Amniotic epithelial cell (primary cell): Measurements from ENCODE around the gene PPP2R2B.
"Not testable (repeated sequence)": the region's sequence is repeated elsewhere in the genome, so short reads cannot be mapped to it uniquely, and the experiment has no call there.

Experiments
- DNase-seq: peaks from one replicate; pipeline ENCODE4 v3.0.0-alpha.2; 2010; ENCODE audit warnings: low read depth

PPP2R2B gene

DNA sequence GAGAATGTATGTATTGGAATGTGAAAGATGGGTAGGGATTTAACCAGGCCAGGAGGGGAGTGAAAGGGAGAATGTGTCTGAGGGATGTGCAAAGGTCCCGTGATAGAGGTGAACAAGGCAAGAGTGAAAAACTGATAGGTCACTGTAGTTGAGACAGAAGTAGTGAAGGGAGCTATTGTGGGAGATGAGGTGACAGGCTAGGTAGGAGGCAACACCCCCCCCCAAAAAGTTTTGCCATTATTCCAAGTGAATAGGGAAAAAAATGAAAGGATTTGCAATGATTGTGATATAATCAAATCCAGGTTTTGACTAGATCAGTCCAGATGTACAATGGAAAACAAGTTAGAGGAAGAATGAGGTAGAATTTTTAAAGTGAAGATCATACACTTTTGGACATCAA lies 226.0 kb downstream of the PPP2R2B start:
- no peak for DNase-seq

DNA sequence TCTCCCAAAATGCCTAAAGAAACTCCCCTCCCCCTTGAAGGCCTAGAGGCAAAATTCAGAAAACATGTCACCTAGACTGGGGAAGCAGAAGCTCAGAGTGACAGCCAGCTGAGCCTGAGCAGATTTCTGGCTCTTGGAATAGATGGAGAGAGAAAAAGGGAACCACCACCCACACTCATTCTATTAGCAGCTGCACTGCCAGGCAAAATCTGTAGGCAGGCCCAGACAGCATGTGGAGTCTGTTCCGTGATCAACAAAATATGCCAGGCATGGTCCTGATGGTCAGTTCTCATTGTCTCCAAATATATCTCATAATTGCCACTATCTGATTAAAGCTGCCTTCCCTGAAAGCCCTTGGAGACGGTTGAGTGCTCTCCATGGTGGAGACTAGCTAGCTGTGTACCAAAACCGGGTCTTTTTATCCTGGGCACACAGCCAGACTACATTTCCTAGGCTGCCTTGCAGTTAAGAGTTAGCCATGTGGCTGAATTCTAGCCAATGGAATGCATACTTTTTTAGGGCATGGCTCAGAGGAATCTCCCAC lies 230.8 kb downstream of the PPP2R2B start:
- DNase-seq: no peak

DNA sequence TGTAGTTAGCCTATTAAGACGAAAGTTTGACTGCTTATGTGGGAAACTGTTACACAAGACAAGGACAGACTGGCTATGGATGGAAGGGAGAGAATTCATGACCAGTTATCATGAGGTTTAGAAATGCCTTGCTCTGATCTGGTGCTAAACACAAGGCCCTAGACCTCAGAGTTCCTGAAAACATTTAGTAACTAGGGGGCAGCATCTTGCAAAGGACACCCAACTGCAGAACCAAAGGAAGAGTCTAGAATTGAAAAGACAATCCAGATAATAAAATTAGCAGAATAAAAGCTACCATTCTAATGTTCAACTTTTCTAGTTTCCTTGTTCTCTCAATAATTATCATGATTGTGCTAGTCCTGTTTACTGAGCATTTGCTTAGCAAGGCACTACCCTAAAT lies 232.1 kb downstream of the PPP2R2B start:
- DNase-seq: no peak

DNA sequence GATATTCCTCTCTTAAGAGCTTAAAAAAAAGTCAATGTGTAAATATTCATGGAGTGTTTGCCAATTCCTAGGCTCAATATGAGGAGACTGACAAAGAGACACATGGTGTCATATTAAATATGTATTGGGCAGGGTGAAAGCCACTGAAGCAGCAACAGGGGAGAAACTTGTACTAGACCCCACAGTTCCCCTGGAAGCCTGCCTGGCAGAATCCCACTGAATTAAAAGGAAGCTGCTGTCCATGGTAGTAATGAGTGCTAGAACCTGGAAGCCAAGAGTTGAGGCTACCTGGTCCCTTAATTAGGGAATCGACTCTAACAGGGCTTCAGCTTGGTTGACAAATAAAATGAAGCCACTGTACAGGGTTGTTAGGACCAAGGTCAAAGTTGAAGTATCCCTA lies 233.2 kb downstream of the PPP2R2B start:
- no peak for DNase-seq

DNA sequence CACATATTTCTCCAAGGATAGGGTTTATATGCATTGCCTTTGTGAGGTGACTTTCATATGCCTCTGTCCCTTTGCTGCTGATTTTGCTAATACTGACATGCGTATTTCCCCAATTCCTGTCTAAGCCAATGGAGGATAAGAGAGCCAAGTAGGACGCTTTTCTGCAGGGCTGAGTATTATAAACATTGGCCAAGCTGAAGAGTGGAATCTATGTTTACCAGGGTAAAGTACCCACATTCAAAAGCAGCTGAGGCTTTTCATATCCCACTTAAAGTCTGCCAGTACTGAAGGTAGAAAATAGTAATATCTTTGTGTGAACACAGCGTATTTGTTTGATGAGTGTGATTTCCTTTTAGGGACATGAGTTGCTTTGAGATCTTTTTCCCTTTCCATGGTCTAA lies 233.7 kb downstream of the PPP2R2B start:
- no peak for DNase-seq

DNA sequence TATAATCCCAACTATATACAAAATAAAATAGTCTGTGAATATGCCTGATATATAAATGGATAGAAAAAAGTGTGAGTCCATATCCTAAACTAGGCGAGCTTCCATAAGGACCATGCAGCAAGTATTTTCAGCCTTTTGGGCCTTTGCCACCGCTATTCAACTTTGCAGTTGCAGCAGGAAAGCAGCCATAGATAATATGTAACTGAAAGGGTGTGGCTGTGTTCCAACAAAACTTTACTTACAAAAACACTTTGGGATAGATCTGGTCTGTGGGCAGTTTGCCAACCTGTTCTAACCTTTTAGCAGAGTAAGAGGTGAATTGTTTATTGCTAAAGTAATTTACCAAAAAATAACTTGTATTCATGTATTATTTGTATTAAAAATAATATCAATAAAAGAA lies 234.8 kb downstream of the PPP2R2B start:
- DNase-seq: no peak

DNA sequence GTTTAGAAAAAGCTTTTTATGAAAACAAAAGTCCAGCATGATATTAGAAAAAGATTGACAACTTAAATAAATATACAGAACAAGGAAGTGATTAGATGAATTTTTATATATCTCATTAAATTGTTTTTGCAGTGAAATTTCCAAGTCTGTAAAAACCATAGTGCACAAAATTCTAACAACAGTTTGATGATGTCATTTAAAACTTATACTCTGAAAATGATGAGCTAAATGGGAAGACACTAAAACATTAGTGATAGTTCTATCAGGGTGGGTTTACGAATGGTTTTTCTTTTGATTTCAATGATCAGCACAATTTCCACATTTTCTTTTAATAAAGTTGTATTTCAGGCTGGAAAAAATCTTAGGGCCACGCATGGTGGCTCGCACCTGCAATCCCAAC lies 236.1 kb downstream of the PPP2R2B start:
- DNase-seq: no peak

DNA sequence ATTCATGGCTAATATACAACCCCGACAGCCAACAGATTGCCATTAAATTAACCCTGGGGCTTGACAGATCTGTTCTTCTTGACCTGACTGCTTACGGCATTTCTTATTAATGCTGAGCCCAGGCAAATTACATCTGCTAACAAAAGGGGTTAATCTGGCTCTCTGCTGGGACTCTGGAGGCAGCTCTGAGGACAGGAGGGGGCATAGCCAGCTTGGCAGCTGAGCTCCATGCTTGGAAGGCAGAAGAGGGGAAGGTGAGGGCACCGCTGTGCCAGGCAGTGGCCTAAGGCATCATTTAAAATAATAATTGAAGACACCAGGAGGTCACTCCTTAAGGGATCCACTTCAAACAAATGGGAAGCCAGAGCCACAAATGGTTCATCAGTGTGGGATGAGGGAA lies 236.6 kb downstream of the PPP2R2B start:
- no peak for DNase-seq

DNA sequence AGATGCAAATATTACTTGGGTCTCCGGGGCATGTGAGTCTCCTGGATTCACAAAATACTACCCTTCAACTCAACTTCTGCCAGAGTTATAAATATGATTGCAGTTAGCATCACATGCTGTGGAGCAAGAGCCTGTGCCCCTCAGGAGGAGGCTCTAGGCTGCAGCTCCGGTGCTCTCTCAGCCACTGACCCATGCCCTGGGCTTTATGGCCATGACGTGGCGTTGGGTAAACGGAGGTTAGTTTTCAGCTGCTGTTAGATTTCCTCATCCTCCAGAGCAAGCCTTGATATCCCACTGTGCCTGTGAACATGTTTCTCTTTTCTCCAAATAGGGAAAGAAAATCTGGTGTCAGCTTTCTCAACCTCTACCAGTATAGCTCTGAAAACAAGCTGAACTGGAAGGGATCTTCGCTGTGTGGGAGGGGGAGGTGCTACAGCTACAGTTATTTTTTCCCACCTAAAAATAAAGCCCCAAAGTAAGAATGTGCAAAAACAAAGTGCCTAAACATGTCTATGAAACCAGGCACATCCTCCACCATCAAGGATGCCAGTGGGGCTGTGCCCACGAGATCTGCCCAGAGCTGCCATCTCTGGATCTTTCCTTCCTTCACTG lies 238.2 kb downstream of the PPP2R2B start:
- no peak for DNase-seq

DNA sequence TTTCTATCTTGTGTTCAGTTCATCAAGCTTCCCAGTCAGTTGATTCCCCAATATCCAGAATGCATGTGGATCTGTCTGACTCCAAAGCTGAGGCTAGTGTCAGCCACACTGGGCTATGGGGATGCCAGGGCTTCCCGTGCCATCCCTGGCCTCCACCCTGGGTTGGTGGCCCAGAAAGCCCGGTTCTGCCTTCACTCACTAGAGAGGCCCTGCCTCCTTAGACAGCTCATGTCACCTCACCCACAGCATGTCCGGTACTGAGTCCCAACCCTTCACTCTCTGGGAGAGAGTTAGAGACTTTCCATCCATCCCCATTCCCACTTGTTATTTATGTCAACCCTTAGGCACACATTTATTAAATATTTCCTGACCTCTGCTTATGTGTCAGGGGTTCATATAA lies 243.1 kb downstream of the PPP2R2B start:
- no peak for DNase-seq

DNA sequence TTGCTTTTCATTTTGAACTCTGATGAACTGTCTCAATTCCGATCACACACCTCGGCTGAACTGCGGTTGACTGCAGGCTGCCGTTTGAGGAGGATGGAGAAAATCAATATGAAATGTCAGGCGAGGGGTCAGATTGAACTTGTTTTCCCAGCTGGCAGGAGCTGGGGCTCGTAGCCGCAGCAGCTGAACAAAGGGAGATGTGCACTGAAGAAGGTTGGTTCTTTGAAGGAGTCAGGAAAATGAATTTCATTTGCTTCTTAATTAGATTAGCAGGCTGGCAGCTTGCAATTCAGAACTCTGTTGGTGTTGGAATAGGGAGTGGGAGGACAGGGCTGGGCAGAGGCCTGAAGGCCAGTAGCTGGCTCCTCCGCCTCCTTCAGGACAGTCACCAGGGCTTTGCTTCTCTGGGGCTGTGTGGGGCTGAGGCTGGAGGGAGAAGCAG lies 245.2 kb downstream of the PPP2R2B start:
- DNase-seq: no peak

DNA sequence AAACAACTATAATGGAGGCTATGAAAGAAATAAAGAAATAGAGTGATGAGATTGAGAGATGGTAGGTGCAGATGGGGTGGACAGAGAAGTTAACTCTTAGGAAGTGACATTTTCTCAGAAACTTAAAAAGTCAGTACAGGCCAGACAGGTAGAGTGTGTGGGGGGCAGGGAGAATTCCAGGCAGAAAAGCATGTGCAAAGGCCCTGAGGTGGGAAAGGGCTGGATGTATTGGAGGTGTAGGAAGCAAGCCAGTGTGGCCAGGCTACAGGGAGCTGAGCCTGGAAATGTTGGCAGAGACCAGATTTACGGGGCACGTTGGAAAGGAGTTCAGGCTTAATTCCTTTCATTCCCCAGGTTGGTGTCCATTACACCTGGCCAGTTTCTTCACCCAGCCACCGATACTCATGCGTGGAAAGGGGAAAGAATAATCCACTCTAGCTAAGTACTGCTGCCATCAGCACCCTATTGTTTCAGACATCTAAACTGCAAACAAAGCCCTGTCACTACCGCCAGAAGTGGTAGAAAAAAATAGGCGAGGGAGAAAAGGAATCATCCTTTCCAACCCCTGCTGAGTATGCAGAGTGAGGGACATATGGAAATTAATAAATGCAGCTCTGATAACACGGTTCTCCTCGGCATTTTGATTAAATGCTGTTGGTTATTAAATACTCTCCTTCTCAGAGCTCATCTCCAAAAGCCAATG lies 245.8 kb downstream of the PPP2R2B start:
- DNase-seq: no peak

DNA sequence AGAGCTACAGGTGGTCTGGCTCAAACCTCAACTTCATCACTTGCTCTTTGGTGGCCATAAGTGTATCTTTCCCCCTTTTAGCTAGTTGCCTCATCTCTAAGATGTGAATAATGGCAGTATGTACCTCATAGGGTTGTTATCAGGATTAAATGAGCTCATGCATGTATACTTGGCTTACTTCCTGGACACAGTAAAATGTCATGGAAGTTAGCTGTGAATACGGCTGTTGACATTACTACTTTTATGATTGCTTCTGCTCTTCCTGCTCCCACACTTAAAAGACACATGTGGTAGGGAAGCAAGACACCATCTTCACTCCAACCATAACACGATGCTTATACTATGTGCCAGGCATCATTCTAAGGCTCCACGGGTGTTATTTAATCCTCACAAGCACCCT lies 248.1 kb downstream of the PPP2R2B start:
- DNase-seq: no peak

DNA sequence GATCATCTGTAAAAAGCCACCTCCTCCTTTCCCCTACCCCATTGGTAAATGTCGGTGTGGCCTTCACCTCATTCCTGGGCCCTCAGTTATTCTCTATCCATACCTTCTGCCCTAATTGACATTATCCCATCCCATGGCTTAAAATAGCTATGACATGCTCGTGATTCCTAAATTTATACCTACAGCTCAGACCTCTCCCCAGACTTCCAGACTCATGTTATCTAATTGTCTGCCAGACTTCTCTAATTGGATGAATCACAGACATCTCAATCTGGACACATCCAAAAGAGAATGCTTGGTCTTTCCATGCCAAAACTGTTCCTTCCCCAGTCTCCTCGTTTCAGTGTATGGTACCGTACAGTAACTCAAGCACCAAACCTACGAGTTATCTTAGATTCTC lies 249.6 kb downstream of the PPP2R2B start:
- no peak for DNase-seq

DNA sequence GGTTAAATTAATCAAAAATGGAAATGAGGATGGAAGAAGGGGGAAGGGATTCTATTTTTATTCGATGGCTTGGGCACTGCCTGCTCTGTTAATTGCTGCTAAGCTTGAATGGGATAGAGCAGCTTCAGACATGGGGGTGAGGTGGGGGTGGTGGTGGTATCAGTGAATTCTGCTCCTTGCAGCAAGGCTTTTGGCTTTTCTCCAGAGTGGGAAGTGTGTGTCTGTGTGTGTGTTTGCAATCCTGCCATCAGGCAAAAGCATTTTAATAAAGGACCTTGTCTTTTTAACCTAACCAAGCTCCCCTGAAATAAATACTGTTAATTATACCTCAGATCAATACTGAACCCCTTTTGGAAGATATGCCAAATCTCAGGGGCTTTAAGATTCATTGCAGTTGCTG lies 251.6 kb downstream of the PPP2R2B start:
- DNase-seq: no peak

DNA sequence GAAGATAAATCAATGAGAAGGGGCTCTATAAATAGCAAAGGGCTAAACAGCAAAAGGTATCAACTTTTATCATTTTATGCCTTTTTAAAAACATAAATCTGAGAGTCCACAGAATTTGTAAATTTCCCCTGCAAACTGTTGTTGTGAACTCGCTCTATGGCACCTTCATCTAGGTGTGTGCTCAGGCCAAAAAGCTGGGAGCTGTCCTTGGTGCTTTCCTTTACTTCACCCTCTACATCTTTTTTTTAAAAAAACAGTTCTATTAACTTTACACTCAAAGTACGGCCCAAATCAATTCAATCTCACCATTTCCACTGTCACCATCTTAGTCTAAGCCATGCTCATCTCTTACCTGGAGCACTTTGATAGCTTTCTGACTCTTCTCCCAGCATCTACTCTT lies 254.4 kb downstream of the PPP2R2B start:
- DNase-seq: no peak

DNA sequence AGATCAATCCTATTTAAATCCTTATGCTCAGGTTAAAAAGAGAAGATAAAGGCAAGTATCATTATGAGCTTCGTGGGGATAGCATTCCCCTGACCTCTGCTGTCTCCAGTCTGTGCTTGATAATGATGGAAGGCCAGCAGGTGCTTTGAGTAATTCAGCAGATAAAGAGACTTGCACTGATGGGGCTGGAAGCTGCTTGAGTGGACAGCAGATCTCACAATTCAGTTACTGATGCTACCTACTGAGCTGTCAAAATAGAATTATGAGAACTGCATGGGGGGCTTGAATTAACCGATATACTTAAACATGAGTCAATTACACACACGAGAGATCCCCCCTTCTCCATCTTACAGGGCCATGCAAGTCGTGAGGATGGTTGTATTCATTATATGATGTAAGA lies 254.9 kb downstream of the PPP2R2B start:
- DNase-seq: no peak

DNA sequence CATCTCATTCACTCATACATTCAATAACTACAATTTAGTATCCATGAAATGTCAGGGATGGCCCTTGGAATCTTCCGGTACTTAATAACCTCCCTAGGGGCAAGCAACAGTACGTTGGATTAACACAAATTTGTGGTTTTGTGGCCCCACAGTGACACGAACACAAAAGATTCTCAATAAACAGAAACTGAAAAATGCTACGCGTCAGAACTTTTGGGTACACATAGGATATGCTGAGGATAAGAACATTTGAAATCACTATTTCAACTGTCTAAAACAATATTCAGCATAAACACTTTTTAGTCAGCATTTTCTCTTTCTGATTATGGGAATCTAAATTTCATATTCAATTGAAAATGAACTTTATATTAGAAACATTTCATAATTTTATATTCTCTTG lies 255.5 kb downstream of the PPP2R2B start:
- DNase-seq: no peak

DNA sequence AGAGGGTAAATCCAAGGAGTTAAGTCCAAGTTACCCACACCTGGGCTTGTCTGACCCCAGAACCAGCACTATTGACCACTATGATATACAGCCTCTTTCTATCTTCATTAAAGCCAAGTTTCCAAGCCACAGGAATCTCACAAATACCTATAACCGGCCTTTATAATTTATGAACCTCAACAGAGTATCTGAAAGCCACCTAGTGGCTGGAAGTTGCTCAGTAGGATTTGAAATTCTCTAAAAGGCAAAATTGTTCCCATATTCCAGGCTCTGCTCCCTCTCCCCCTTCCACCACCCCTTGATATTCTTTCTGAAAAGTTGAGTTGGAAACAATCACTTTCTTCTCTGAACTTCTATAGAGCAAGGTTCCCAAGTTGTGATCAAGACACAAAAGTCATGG lies 256.2 kb downstream of the PPP2R2B start:
- no peak for DNase-seq

DNA sequence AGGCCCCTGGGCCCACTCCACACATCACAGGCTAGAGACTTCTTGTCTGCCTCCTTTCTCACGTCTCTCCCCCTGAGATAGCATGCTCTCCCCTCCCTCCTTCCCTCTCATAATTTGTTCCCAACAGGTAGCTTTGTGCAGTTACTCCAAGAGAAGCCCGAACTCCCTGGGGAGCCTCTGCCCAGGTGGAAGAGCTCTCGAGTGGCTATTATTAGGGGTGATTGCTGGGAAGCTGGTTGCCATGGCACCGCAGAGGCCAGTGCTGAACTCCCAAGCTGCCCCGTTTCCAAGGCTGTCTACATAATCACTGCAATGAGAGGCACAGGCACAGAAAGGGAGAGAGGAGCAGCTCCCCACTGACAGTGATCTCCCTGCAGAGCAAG lies 257.9 kb downstream of the PPP2R2B start:
- no peak for DNase-seq

DNA sequence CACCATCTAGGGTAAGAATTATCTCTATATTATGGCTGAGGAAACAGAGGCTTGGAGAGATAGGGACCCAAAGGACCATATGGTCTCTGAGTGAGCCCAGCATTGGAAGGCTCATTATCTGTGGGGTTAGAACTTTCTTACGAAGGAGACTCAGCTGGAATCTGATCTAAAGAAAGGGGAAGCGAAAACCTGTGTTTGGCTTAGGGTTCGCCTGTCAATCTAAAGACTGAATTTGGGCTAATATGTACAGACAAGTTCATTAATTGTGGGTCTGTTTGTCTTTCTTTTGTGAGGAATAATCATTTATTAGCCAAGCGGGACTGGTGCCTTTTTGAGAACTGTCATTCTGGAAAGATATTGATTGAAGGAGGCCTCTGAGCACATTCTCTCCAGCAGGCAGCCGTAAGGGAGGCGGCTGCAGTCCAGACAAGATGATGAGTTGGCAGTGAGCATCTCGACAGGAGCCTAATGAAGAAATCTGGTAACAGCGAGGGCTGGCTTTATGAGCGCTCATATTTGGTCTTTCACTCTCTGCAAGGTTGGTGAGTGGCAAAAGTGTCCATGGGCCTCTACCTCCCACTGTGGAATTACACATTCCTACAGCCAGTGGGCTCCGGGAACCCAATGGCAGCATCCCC lies 258.4 kb downstream of the PPP2R2B start:
- no peak for DNase-seq

DNA sequence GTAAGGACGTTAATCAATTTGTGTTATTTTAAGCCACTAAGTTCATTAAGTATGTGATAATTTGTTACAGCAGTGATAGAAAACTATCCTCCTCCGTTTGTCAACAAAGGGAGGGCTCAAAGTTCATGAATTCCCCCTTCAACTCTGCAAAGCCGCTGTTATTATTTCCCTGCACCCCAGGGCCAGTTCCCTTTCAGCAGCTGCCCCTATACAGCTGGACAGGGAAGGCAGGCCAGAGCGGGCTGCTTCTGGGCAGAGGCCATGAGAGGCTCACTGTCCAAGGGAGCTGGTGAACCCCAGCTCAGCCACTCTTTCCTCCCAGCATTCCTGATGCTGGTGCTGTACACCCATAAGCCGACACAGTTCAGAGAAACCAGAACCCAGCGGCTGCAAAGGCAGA lies 260.1 kb downstream of the PPP2R2B start:
- no peak for DNase-seq

DNA sequence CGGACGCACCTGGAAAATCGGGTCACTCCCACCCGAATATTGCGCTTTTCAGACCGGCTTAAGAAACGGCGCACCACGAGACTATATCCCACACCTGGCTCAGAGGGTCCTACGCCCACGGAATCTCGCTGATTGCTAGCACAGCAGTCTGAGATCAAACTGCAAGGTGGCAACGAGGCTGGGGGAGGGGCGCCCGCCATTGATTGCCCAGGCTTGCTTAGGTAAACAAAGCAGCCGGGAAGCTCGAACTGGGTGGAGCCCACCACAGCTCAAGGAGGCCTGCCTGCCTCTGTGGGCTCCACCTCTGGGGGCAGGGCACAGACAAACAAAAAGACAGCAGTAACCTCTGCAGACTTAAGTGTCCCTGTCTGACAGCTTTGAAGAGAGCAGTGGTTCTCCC lies 268.8 kb downstream of the PPP2R2B start:
- DNase-seq: not testable (repeated sequence)
